ENCODE results near the gene CLIP4.
"Not testable (repeated sequence)": the region's sequence is repeated elsewhere in the genome, so short reads cannot be mapped to it uniquely, and the experiment has no call there.

Gene CLIP4

DNA sequence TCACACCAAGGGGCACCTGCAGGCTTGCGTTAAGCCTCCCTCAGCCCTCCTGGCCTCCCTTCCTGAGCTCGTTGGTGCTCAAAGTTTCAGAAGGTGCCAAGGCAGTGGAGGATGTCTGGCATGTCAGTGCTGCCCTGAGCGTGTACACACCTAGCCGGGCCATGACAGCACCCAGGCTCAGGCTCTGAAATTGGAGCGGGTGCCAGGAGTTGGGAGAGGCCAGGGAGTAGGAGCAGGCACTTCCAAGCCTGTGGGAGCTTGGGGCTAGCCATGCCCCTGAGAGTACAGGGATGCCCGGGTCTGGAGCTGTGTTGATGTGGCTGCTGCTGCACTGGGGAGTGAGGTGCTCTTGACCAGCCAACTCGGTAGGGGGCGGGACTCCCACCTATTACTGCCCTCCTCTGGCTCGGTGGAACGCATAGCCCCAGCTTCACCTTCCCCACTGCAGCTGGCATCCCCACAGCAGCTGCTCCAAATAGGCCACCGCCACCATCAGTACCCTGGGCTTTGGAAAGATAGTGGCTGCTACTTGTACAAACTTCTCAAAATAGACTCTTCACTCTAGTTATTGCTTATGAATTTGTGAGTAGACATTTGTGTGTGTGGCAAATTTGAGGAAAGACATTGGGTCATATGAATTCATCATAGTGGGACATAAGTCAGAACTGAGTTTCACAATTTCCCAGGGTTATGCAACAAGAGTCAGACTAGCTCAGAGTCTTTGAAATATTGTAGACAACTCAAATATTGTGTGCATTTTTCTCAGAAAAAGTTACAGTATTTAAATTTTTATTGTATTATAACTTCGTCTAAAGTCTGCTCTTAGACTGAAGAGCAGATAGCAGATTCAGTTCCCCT is 34.1 kb upstream of the CLIP4 start:
- TF ChIP-seq, protein P1, sequence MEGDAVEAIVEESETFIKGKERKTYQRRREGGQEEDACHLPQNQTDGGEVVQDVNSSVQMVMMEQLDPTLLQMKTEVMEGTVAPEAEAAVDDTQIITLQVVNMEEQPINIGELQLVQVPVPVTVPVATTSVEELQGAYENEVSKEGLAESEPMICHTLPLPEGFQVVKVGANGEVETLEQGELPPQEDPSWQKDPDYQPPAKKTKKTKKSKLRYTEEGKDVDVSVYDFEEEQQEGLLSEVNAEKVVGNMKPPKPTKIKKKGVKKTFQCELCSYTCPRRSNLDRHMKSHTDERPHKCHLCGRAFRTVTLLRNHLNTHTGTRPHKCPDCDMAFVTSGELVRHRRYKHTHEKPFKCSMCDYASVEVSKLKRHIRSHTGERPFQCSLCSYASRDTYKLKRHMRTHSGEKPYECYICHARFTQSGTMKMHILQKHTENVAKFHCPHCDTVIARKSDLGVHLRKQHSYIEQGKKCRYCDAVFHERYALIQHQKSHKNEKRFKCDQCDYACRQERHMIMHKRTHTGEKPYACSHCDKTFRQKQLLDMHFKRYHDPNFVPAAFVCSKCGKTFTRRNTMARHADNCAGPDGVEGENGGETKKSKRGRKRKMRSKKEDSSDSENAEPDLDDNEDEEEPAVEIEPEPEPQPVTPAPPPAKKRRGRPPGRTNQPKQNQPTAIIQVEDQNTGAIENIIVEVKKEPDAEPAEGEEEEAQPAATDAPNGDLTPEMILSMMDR (IDR thresholded peaks at IDR 0.05; ENCODE audit: extremely low read depth, missing control alignments): no peak
- DNase-seq (ENCODE audit: low spot score): no peak

DNA sequence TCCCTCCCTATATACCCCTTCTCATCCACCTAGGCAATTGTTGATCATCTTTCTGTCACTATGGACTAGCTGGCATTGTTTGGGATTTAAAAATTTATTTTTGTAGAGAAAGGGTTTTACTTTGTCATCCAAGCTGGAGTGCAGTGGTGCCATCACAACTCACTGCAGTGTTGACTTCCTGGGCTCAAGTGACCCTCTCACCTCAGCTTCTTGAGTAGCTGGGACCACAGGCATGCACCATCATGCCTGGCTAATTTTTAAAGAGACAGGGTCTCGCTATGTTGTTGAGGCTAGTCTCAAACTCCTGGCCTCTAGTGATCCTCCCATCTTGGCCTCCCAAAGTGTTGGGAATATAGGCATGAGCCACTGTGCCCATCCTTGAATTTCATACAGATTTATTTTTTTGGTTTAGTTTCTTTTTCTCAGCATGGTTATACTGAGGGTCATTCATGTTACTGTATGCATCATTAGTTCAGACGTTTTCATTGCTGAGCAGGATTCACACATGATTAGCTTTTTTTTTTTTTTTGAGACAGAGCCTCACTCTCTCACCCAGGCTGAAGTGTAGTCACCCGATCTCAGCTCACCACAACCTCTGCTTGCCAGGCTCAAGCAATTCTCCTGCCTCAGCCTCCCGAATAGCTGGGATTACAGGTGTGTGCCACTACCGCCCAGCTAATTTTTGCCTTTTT is 32.3 kb upstream of the CLIP4 start:
- TF ChIP-seq, protein P1 (IDR thresholded peaks at IDR 0.05; ENCODE audit: extremely low read depth, missing control alignments): no peak
- peak; percentile 35 for DNase-seq (ENCODE audit: low spot score)

DNA sequence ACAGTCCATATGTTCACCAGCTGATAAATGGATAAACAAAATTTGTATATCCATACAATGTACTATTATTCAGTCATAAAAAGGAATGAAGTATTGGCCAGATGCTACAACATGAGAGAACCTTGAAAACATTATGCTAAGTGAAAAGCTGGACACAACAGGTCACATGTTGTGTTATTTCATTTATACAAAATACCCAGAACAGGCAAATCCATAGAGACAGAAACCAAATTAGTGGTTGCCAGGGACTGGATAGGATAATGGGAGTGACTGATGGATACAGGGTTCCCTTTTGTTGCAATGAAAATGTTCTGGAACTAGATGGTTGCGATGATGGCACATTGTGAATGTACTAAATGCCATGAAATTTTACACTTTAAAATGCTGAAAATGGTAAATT is 30.7 kb upstream of the CLIP4 start:
- DNase-seq (ENCODE audit: low spot score): no peak
- TF ChIP-seq, protein P1 (IDR thresholded peaks at IDR 0.05; ENCODE audit: extremely low read depth, missing control alignments): no peak

DNA sequence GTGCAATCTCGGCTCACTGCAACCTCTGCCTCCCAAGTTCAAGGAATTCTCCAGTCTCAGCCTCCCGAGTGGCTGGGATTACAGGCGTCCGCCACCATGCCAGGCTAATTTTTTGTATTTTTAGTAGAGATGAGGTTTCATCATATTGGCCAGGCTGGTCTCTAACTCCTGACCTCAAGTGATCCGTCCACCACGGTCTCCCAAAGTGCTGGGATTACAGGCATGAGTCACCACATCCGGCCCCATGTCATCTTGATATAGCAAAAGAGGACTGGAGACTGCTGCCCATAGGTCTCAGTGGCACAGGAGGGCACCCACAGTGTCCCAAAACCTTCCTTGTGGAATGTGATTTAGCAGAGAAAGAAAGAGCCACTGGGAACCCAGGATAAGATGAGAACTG is 24.9 kb upstream of the CLIP4 start:
- not testable (repeated sequence) for DNase-seq (ENCODE audit: low spot score)

DNA sequence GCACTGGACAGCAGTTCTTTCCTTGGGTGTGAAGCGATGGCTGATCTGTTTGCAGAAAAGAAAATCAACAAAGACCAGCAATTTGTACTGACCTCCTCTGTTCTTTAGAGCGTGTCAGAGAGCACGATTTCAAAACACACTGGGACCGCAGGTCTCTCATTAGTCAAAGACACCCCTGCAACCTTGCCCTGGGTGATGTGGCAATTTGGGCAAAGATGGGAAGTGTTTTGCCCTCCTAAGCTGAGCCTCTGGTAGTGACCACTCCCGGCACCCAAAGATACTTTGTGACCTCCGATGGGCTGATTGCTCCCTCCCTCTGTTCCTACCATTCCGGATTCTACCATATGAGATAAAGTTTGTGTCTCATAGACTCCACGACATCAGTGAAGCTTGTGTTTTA is 18.2 kb upstream of the CLIP4 start:
- no peak for DNase-seq (ENCODE audit: low spot score)

DNA sequence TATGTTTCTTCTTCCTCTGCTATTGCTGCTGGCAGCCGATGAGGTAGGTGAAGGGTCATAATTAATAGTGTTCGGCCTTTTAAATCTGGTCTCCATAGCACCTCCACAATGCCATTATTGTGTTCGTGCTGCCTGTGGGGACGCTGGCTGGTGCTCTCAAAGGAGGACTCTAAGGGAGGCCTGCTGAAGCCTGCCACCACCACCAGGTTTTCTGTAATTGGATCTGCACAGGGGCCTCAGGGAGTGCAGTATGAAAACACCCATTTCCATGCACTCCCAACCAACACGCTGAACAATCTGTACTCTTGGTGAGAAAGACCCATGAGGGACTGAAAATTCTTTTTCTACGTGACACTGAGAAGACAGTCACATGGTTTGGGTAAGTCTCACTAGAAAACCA is 17.6 kb upstream of the CLIP4 start:
- no peak for DNase-seq (ENCODE audit: low spot score)
- TF ChIP-seq, protein P1 (IDR thresholded peaks at IDR 0.05; ENCODE audit: extremely low read depth, missing control alignments): no peak

More for the DNA sequence above, 18.2 kb upstream of the CLIP4 start:
- TF ChIP-seq, protein P1 (IDR thresholded peaks at IDR 0.05; ENCODE audit: extremely low read depth, missing control alignments): no peak

DNA sequence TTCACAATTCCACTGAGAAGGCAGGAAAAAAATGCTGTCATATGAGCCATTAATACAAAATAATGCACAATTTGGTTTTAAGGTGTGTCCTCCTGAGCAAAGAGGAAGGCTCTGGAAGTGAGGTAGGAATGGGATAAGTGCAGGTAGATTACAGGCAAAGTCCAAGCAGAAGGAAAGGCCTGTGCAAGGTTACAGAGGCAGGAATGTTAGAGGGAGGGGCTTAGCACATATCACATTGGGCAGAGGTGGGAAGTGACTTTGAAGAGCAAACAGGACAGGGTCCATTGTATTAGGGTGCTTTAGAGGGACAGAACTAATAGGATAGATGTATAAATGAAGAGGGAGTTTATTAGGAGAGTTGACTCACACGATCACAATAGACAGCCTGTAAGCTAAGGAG is 14.7 kb upstream of the CLIP4 start:
- TF ChIP-seq, protein P1 (IDR thresholded peaks at IDR 0.05; ENCODE audit: extremely low read depth, missing control alignments): no peak
- no peak for DNase-seq (ENCODE audit: low spot score)
